HL-60 (cell line): ENCODE results near the gene PABPN1L.
A peak's percentile ranks its signal among the peaks of the same experiment; 100 is the strongest.

ENCODE experiments used
- DNase-seq, 2 experiments: peaks; one replicate each; pipeline ENCODE4 v3.0.0-alpha.2; 2010 to 2020; ENCODE audit warnings: low read depth in 1 of 2, low spot score in 1 of 2
- H3K27ac ChIP-seq: fragments of 250-450 bp; sonication (Bioruptor Pico); replicated peaks from 2 replicates; pipeline ENCODE4 v1.5.1; 2020; ENCODE audit warnings: mild to moderate bottlenecking, moderate library complexity
- H3K27me3 ChIP-seq: fragments of 250-450 bp; sonication (Bioruptor Pico); 2 replicates; pipeline ENCODE4 v1.5.1; 2021; ENCODE audit warnings: mild to moderate bottlenecking, moderate library complexity; ENCODE audit not compliant: insufficient read depth, poor library complexity, severe bottlenecking
- H3K4me3 ChIP-seq: replicated peaks from 2 replicates; pipeline ENCODE4 v1.5.1; 2011; ENCODE audit warnings: mild to moderate bottlenecking, control low read depth, low read length; ENCODE audit not compliant: insufficient read depth
- CTCF ChIP-seq: IDR thresholded peaks from one replicate; pipeline ENCODE4 v1.5.1; 2011; ENCODE audit warnings: low read length, control low read depth, inconsistent platforms; ENCODE audit not compliant: insufficient read depth
- GABPA ChIP-seq: IDR thresholded peaks from 2 replicates; pipeline ENCODE4 v1.6.1; 2012; ENCODE audit warnings: low read depth
- POLR2AphosphoS5 ChIP-seq: IDR thresholded peaks from 2 replicates; pipeline ENCODE4 v1.6.1; 2012; ENCODE audit warnings: low read depth
- REST ChIP-seq: IDR thresholded peaks from 2 replicates; pipeline ENCODE4 v1.6.1; 2012; ENCODE audit warnings: low read depth; ENCODE audit not compliant: insufficient replicate concordance
- SPI1 ChIP-seq: IDR thresholded peaks from 2 replicates; pipeline ENCODE4 v1.6.1; 2012; ENCODE audit warnings: low read depth, mild to moderate bottlenecking, borderline replicate concordance

The PABPN1L gene

GRCh38 chr16:88855176-88855575, 11.3 kb downstream of the PABPN1L start:
- no peak for TF ChIP-seq SPI1
- no peak for TF ChIP-seq POLR2AphosphoS5
- no peak for TF ChIP-seq REST
- TF ChIP-seq CTCF = no peak
- TF ChIP-seq GABPA = no peak
- Histone ChIP-seq H3K4me3 (peak overlapping the region; percentile 6; the same call in 1 of the 2 replicates), H3K27ac (peak overlapping the region; percentile 58), H3K27me3 (no peaks in the 10 kb centered on the region)
- DNase-seq = no peak

DNA sequence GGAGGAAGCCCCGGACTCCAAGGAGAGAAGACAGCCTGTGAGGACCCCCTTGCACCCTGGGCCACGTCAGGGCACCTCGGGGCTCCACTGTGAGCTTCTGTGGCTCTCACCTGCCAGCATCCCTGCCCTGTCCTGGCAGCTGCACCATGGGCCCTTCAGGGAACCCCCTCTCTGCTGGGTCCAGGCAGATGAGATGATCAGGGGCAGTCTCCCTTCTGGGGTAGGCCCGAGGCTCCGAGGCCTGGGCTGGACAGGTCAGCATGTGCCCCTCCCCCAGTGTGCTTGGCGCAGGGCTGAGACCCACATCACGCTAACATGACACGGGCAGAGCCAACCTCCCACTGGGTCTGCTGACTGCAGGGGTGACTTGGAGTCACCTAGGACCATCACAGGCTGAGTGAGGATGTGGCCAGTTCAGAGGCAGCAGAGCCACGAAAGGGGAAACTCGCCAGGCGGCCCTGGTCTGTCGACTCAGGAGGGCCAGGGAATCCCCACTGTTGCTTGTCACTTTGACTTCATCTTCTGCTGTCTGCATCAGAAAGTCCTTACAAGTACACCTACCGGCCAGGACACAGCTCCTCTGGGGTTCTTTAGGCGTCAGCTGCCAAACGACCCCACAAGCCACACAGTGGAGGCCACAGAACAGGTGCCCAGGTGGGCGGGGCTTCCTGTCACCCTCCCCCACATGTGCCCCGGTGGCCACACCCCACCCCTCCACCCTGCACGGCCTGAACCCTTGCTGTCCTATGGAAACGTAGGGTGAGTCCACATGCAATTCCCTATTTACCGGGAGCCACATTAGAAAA, 12.0 kb downstream of the PABPN1L start:
- DNase-seq = peak; percentile 27 to 51
- no peaks in the 10 kb centered on the region for H3K27me3 ChIP-seq
- TF ChIP-seq GABPA = no peak
- TF ChIP-seq REST = no peak
- no peak for TF ChIP-seq POLR2AphosphoS5
- no peak for TF ChIP-seq CTCF
- TF ChIP-seq SPI1 = no peak
- no peak overlapping the region for H3K4me3 ChIP-seq
- peak overlapping the region; percentile 58 for H3K27ac ChIP-seq

GRCh38 chr16:88853325-88853941, 13.0 kb downstream of the PABPN1L start:
- TF ChIP-seq POLR2AphosphoS5 = no peak
- no peak for TF ChIP-seq SPI1
- no peak for TF ChIP-seq GABPA
- TF ChIP-seq REST = no peak
- no peak for TF ChIP-seq CTCF
- Histone ChIP-seq H3K4me3 (no peak overlapping the region), H3K27ac (peak overlapping the region; percentile 31), H3K27me3 (no peaks in the 10 kb centered on the region)
- DNase-seq = peak in 1 of 2 experiments; percentile 25
